ENCODE data around the gene C3orf70.
A peak's percentile ranks its signal among the peaks of the same experiment; 100 is the strongest.
"Not testable (repeated sequence)": the region's sequence is repeated elsewhere in the genome, so short reads cannot be mapped to it uniquely, and the experiment has no call there.

The C3orf70 gene

GRCh38 chr3:185150561-185150960 lies 2.3 kb downstream of the C3orf70 start:
- no peak for DNase-seq

DNA sequence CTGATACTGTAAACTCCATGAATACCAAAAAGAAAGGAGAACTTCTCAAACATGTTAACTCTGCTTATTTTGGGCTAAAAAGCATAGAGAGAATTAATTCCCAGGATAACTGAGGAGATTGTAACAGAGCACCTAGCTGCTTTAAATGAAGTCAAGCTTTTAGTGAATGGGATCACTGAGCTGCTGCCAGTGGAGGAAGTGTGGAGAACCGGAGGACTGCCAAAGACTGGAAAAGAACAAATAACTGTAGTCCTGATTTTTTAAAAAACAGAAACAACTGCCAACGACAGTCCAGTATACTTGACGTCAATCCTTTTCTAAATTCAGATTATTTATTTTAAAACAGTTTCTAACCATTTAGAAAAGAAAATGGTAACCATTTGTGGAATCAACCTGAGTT lies 3.3 kb downstream of the C3orf70 start:
- DNase-seq = no peak

DNA sequence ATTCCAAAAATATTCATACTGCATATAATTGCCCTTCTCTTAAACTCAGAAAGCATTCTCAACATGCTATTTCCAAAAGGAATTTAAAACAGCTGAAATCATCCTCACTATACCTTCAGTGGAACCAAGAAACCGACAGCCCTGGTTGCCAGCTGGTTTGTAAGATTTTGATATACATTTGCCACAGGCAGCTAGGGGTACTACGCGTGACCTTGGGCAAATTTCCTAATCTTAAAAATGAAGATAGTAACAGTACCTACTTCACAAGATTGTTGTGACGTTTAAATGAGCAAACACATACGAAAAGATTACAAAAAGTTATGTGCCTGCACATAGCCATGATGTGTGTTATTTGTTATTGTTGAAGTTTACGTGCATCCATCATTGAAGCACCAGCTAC lies 7.3 kb downstream of the C3orf70 start:
- no peak for DNase-seq

DNA sequence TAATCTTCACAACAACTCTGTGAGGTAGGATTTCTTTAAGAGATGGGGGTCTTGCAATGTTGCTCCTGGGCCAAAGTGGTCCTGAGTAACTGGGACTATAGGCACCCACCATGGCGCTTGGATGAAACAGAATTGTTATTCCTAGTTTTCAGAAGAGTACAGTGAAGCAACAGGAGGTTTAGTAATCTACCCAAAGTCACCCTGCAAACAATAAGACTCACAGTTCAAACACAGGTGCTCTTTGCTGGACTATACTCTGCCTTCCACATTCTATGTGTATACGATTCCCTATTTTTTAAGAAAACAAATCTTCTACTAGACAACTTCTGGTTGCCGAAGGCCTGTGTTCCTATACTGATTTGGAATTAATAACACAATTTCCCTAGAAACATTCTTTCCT lies 8.1 kb downstream of the C3orf70 start:
- no peak for DNase-seq

DNA sequence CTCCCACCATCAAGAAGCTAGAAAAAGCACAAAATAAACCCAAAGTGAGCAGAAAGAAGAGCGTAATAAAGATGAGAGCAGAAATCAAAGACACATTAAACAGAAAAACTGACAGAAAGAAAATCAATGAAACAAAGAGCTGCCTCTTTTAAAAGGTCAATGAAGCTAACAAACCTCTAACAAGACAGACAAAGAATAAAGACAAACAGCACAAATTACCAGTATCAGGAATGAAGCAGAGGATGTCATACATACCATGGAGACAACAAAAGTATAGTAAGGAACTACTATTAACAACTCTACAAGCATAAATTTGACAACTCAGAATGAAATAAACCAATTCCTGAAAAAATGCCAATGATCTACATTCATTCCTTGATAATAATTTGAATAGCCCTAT lies 15.0 kb downstream of the C3orf70 start:
- DNase-seq = no peak

- DNase-seq = no peak
Measured at GRCh38 chr3:185134509-185134908, 18.4 kb downstream of the C3orf70 start.

- DNase-seq = no peak
Measured at GRCh38 chr3:185131602-185132256, 21.1 kb downstream of the C3orf70 start.

GRCh38 chr3:185129083-185129482 lies 23.8 kb downstream of the C3orf70 start:
- no peak for DNase-seq

- no peak for DNase-seq
Measured at GRCh38 chr3:185126201-185126600, 26.7 kb downstream of the C3orf70 start.

DNA sequence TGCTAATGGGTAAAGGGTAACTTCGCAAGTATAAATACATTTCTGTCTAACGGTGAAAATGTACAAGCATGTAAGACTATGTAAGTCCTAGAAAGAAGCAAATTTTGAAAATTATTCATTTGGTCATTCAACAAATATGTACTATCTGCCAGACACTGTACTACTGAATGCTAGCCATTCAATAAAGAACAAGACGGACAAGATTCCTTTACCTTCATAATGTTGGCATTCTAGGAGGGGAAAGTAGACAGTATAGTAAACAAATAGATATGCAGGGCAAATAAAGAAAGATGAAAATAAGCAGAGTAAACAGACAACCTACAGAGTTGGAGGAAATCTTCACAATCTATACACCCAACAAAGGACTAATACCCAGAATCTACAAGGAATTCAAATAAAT lies 32.7 kb downstream of the C3orf70 start:
- no peak for DNase-seq

GRCh38 chr3:185115371-185115770 lies 37.5 kb downstream of the C3orf70 start:
- peak; percentile 10 to 65 for DNase-seq

GRCh38 chr3:185114756-185115155 lies 38.1 kb downstream of the C3orf70 start:
- no peak for DNase-seq

- DNase-seq = no peak
Measured at GRCh38 chr3:185112186-185112585, 40.7 kb downstream of the C3orf70 start.

GRCh38 chr3:185109012-185109411 lies 43.8 kb downstream of the C3orf70 start:
- DNase-seq = not testable (repeated sequence)

DNA sequence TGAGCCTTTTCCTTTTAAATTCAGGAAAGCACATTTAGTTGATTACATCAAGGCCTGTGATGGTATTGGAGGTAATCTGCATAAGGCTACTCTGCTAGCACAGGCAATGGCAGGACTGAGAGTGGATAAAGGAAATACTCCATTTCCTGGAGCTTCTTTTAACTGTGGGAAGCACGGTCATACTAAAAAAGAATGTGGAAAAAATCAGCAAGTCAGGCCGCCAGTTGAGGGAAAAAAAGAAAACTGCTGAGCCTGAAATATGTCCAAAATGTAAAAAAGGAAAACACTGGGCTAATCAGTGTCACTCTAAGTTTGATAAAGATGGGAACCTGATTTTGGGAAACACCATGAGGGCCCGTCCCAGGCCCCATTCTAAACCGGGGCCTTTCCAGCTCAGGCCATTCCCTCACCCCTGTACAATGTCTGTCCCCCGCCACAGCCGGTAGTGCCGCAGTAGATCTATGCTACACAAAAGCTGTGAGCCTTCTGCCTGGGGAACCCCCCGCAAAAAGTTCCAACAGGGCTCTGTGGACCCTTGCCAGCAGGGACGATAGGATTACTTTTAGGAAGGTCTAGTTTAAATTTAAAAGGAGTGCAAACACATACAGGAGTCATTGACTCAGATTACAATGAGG lies 46.5 kb downstream of the C3orf70 start:
- DNase-seq = not testable (repeated sequence)

DNA sequence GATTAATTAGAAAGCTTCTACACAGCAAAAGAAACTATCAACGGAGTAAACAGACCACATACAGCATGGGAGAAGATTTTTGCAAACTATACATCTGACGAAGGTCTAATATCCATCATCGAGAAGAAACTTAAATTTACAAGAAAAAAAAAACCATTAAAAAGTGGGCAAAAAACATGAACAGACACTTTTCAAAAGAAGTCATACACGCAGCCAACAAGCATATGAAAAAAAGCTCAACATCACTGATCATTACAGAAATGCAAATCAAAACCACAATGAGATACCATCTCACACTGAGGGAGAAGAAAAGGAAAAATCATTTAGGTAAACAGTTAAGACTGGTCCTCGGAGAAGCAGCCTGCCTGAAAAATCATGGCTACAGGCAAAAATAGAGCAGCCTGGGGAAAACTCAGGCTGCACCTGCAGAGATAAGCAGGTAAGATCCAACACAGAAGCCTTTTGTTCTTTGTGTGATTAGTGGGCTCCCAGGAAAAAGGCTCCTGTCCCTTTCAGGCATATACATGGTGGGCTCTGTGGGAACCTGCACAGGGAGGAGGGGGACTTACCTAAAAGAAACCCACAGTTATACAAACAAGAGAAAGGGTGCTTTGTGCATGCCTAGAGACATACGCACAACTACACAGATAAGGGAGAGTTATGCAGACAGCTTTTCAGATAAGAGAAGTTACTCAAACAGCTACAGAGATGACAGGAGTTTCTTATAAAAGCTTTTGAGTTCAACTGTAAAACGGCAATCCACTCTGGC lies 49.3 kb downstream of the C3orf70 start:
- no peak for DNase-seq

DNA sequence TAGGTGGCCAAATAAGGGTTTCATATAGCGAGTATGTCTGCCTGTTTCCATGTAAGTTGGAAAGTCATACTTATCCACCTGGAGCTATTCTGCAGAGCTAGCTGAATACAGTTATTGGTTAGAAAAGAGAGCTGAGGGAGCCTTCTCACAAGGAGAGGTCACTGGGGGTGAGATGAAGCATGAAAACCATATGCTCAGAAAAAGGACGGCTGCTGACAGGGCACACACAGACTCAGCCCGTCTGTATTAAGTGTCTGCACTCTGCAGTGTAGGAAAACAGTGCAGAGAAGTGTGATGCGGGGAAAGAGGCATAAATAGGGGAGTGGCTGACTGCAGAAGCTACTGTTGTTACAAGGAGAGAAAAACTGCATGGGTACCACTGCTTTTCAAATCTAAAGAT lies 58.2 kb downstream of the C3orf70 start:
- DNase-seq = peak; percentile 12 to 18

GRCh38 chr3:185093116-185093515 lies 59.7 kb downstream of the C3orf70 start:
- no peak for DNase-seq

DNA sequence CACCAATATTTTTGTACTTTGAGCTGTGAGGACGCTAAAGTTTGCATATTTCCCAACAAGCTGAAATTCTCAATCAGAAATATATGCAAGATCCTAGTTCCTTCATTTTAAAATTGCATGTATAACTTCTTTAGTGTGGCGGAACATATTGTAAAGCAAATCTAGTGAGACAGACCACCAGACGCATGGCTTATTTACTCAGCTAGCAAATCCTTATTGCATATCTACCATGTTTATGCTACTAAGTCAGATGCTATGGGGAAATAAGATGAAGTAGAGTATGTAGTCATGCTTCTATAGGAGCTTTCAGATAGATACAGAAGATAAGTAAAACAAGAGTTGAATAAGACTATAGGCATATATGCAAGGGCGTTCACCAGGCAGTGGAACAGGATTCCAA lies 62.0 kb downstream of the C3orf70 start:
- no peak for DNase-seq

DNA sequence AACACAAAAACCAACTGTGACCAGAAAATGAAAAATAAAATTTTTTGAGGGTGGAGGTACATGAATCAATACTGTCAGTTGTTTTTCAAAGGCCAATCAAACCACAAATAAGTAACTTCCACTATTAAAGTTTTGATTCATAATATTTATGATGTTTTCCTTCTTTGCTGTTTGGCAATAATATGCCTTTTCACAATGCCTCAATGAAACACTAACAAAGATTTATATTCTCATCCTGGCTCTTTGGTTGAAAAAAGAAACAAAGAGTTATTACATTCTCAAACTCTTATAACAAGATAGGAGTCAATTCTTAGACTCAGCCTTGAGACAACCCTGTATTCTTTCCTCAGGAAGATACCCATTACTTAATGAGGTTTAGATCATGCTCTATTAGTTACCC lies 63.1 kb downstream of the C3orf70 start:
- no peak for DNase-seq

- no peak for DNase-seq
Measured at GRCh38 chr3:185089343-185089742, 63.5 kb downstream of the C3orf70 start.

GRCh38 chr3:185087419-185087818 lies 65.4 kb downstream of the C3orf70 start:
- DNase-seq = no peak

GRCh38 chr3:185084901-185085300 lies 68.0 kb downstream of the C3orf70 start:
- DNase-seq = peak in 1 of 2 experiments; percentile 10

GRCh38 chr3:185084402-185084801 lies 68.5 kb downstream of the C3orf70 start:
- DNase-seq = no peak
